Tibial artery (tissue), 4 donors: ENCODE measurements around the gene SNX8.

Source experiments
- DNase-seq, 2 donors: peaks; one replicate each; pipeline ENCODE4 v3.0.0-alpha.2; 2019
- H3K27ac ChIP-seq, 2 donors: fragments of 200-600 bp; sonication (generic) in 1 of 2; 1 replicate in 1 of 2; 2 replicates in 1 of 2; pipeline ENCODE4 v1.5.1; 2018 to 2019; ENCODE audit warnings: mild to moderate bottlenecking in 1 of 2
- H3K27me3 ChIP-seq, 2 donors: fragments of 200-600 bp; sonication (generic) in 1 of 2; one replicate each; pipeline versions ENCODE4 v1.5.1 to v1.6.0; 2016 to 2019
- H3K36me3 ChIP-seq, 3 donors: fragments of 200-600 bp; sonication (generic) in 2 of 3; one replicate each; pipeline ENCODE4 v1.5.1; 2016 to 2019; ENCODE audit warnings: mild to moderate bottlenecking in 2 of 3
- H3K4me1 ChIP-seq, 4 donors: fragments of 200-600 bp; sonication (generic) in 2 of 4; 1 replicate in 3 of 4; 2 replicates in 1 of 4; pipeline ENCODE4 v1.5.1; 2016 to 2019
- H3K4me3 ChIP-seq, 2 donors: fragments of 200-600 bp; sonication (generic) in 1 of 2; 1 replicate in 1 of 2; 2 replicates in 1 of 2; pipeline ENCODE4 v1.5.1; 2018 to 2019; ENCODE audit warnings: mild to moderate bottlenecking in 2 of 2
- H3K9me3 ChIP-seq, 3 donors: fragments of 200-600 bp; sonication (generic) in 1 of 3; one replicate each; pipeline ENCODE4 v1.5.1; 2016 to 2019
- intact Hi-C: fragments of 100-400 bp; cut with DNase I; formaldehyde crosslinking; loops from one replicate; pipeline ENCODE4 v1.15.0; 2023; ENCODE audit warnings: low total_unique reads
- TF ChIP-seq, protein P1 (sequence below), 2 experiments: fragments of 200-600 bp in 1 of 2; fragments of 450-650 bp in 1 of 2; IDR thresholded peaks; one replicate each; pipeline ENCODE4 v1.5.1; 2017 to 2019; ENCODE audit warnings: antibody characterized with exemption in 2 of 2, mild to moderate bottlenecking in 1 of 2, moderate library complexity in 1 of 2

Gene SNX8

DNA sequence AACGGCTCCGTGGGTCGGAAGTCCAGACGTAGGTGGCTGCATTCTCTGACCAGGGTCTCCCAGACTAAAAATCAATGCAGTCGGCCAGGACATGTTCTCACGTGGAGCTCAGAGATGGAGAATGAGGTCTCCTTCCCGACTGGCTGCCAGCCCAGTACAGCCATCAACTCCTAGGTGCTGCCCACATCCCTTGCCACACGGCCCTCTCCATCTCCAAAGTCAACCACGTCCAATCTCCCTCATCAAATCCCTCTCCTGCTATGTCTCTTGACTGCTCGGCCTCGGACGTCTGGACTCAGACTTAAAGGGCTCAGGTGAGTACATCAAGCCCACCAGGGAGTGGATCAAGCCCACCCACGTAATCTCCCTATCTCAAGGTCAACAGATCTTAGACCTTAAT lies 88.4 kb downstream of the SNX8 start:
- TF ChIP-seq, protein P1, sequence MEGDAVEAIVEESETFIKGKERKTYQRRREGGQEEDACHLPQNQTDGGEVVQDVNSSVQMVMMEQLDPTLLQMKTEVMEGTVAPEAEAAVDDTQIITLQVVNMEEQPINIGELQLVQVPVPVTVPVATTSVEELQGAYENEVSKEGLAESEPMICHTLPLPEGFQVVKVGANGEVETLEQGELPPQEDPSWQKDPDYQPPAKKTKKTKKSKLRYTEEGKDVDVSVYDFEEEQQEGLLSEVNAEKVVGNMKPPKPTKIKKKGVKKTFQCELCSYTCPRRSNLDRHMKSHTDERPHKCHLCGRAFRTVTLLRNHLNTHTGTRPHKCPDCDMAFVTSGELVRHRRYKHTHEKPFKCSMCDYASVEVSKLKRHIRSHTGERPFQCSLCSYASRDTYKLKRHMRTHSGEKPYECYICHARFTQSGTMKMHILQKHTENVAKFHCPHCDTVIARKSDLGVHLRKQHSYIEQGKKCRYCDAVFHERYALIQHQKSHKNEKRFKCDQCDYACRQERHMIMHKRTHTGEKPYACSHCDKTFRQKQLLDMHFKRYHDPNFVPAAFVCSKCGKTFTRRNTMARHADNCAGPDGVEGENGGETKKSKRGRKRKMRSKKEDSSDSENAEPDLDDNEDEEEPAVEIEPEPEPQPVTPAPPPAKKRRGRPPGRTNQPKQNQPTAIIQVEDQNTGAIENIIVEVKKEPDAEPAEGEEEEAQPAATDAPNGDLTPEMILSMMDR (IDR thresholded peaks at IDR 0.05) = no peak
- Histone ChIP-seq H3K4me3 (no peak overlapping the region), H3K27ac (no peak overlapping the region), H3K27me3 (no peaks in the 10 kb centered on the region), H3K9me3 (no peaks in the 10 kb centered on the region), H3K36me3 (peaks cover 12 to 86% (median 56%) of the 10 kb centered on the region in 3 donors), H3K4me1 (peaks cover 0 to 10% (median 3%) of the 10 kb centered on the region in 4 donors)
- intact Hi-C loops = no loop called here
- DNase-seq = no peak

DNA sequence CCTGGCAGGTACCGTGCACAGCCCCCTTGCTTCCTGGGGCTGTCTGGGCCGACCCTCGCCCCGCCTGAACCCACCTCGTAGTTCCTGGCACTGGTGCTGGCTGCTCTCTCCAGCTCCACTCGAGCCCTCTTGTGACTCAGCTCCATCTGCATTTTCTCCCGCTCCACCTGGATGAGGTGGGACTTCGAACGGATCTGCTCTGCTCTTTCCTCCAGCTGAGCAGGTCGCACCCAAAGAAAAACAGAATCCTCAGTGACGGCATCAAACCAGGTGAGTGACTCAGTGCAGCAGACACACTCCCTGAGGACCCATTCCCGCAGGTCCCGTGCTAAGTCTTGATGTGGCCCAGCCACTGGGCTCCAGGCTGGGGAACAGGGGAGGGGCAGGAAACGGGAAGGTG lies 88.9 kb downstream of the SNX8 start:
- intact Hi-C loops = no loop called here

DNA sequence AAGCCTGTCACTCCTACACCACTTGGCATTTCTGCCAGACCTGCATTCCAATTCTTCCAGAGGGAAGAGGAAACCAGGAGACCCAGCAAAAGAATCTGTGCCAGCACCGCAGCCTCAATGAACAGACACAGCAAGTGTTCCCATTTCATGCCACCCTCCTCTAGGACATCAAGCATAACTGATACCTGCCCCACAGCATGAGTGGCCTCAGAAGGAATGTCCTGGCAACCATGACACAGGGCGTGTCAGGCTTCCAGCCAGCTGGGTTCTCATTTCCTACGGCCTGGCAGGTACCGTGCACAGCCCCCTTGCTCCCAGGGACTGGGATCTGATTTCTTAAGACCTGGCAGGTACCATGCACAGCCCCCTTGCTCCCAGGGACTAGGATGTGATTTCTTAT lies 89.3 kb downstream of the SNX8 start:
- Histone ChIP-seq H3K27me3 (no peaks in the 10 kb centered on the region), H3K36me3 (peaks cover 12 to 95% (median 61%) of the 10 kb centered on the region in 3 donors), H3K4me1 (peaks cover 0 to 1% (median 0%) of the 10 kb centered on the region in 4 donors), H3K4me3 (no peak overlapping the region), H3K9me3 (no peaks in the 10 kb centered on the region), H3K27ac (no peak overlapping the region)
- no peak for DNase-seq
- TF ChIP-seq, protein P1 (IDR thresholded peaks at IDR 0.05) = no peak
- intact Hi-C loops = no loop called here

More for the DNA sequence above, 88.9 kb downstream of the SNX8 start:
- no peak for DNase-seq
- Histone ChIP-seq H3K9me3 (no peaks in the 10 kb centered on the region), H3K4me1 (peaks cover 0 to 5% (median under 1%) of the 10 kb centered on the region in 4 donors), H3K36me3 (peaks cover 12 to 91% (median 61%) of the 10 kb centered on the region in 3 donors), H3K27me3 (no peaks in the 10 kb centered on the region), H3K27ac (no peak overlapping the region), H3K4me3 (no peak overlapping the region)
- TF ChIP-seq, protein P1 (IDR thresholded peaks at IDR 0.05) = no peak

DNA sequence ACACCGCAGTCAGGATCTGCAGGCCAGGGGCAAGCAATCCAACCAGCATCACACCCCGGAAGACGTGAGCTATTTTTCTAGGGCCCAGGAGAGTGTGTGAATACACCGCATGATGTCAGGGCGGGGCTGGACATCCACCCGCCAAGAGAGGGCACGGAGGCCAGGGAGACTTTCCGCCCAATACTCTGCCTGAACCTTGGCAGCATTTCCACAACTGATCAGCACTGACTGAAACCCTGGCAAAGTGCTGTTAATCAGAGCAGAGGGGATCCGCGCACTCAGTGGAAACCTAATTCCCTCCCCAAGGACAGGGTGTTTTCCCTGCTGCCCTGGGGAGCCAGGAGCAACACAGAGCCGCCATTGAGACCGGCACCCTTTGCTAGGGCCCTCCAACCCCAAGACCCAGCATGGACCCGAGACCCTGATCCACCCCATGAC lies 89.7 kb downstream of the SNX8 start:
- intact Hi-C loops = no loop called here
- peaks cover 12 to 96% (median 60%) of the 10 kb centered on the region in 3 donors for H3K36me3 ChIP-seq
- TF ChIP-seq, protein P1 (IDR thresholded peaks at IDR 0.05) = no peak
- H3K4me3 ChIP-seq = no peak overlapping the region
- no peaks in the 10 kb centered on the region for H3K9me3 ChIP-seq
- H3K27me3 ChIP-seq = no peaks in the 10 kb centered on the region
- no peak overlapping the region for H3K27ac ChIP-seq
- DNase-seq = no peak
- no peaks in the 10 kb centered on the region for H3K4me1 ChIP-seq

DNA sequence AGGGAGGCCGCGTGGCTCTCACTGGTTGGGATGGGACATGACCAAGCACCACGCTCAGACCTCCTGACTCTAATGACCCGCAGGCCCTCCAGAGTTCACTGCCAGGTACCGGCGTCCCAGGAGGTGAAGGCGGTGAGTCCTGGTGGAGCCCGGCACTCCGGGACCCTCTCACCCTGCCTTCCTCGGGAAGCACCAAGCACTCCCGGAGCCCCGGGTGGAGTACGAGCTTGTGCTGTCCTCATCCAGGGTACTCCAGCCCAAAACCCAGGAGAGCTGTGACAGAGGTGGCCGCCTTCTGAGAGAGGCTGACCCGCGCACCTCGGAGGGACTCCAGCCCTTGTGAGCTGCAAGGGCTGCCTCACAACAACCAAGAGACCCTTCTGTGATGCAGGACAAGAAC lies 90.9 kb downstream of the SNX8 start:
- no peaks in the 10 kb centered on the region for H3K27me3 ChIP-seq
- H3K4me1 ChIP-seq = no peaks in the 10 kb centered on the region
- TF ChIP-seq, protein P1 (IDR thresholded peaks at IDR 0.05) = no peak
- H3K9me3 ChIP-seq = no peaks in the 10 kb centered on the region
- DNase-seq = no peak
- H3K27ac ChIP-seq = no peak overlapping the region
- peaks cover 12 to 99% (median 61%) of the 10 kb centered on the region in 3 donors for H3K36me3 ChIP-seq
- intact Hi-C loops = no loop called here
- H3K4me3 ChIP-seq = no peak overlapping the region

DNA sequence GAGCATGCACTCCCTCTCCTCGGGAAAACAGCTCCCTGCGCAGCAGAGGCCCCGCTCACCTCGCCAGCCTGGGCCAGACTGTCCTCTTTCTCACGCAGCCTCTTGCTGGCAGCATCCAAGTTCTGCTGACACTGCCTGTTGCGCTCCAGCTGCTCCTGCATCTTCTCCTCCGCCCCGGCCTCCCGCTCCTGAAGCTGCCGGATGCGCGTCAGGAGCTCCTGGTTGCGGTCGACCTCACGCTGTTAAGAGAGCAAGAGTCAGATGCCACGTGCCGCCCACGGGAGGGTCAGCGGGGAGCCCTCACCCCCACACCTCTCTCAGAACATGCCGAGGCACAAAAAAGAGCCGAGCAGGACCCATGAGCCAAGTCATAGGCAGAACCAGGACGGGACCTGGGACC lies 91.7 kb downstream of the SNX8 start:
- Histone ChIP-seq H3K4me3 (no peak overlapping the region), H3K9me3 (no peaks in the 10 kb centered on the region), H3K36me3 (peaks cover 17 to 99% (median 69%) of the 10 kb centered on the region in 3 donors), H3K4me1 (no peaks in the 10 kb centered on the region), H3K27ac (no peak overlapping the region), H3K27me3 (no peaks in the 10 kb centered on the region)
- DNase-seq = no peak
- TF ChIP-seq, protein P1 (IDR thresholded peaks at IDR 0.05) = no peak
- intact Hi-C loops = no loop called here
